RWPE1 (cell line): ENCODE measurements around the gene NXPH1.

Source experiments
- CTCF ChIA-PET: fragments of 350-600 bp; sonication (Branson Sonifier 250); formaldehyde crosslinking; extraction: SDS; loops from one replicate; lab custom pipeline; 2021; lab: Yijun Ruan, JAX
- POLR2A ChIA-PET: fragments of 400-600 bp; formaldehyde crosslinking; extraction: SDS; loops from one replicate; lab custom pipeline; 2020; ENCODE audit warnings: antibody characterized with exemption; ENCODE audit not compliant: low non-redundant PET; lab: Yijun Ruan, JAX
- DNase-seq: peaks from one replicate; pipeline ENCODE4 v3.0.0; 2012; ENCODE audit warnings: low spot score
- H3K27ac ChIP-seq: fragments of 450-650 bp; 2 replicates; pipeline ENCODE4 v1.5.1; 2017
- TF ChIP-seq, protein P1 (sequence below): fragments of 450-650 bp; conservative IDR thresholded peaks from 2 replicates; pipeline ENCODE4 v1.5.1; 2017; ENCODE audit warnings: low read depth, mild to moderate bottlenecking

NXPH1 gene

DNA sequence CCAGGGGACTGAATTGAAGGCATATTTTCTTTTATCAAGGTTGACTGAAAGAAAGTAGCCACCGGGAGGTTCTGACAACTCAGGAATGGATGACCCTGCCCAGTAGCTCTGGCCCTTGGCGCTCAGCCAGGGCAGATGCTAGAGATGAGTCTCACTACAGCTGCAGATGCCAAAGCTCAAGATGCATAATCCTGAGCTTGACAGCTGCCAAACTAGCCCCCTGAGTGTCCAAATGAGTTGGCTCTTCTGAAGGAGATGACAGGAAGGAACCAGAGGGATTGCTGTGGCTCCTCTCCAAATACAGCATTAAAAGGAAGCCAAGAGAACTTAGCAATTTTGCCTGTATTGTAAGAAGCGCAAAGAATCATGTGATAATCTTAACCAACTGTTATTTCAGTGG lies 78.4 kb downstream of the NXPH1 start:
- CTCF ChIA-PET = interaction anchor here (0.6 kb wide), 1 partner anchor 57 kb away, joined by 5 read pairs; no protein-coding TSS in a partner anchor
- POLR2A ChIA-PET = no interaction called here
- DNase-seq = no peak
- H3K27ac ChIP-seq = no peak overlapping the region
- TF ChIP-seq, protein P1, sequence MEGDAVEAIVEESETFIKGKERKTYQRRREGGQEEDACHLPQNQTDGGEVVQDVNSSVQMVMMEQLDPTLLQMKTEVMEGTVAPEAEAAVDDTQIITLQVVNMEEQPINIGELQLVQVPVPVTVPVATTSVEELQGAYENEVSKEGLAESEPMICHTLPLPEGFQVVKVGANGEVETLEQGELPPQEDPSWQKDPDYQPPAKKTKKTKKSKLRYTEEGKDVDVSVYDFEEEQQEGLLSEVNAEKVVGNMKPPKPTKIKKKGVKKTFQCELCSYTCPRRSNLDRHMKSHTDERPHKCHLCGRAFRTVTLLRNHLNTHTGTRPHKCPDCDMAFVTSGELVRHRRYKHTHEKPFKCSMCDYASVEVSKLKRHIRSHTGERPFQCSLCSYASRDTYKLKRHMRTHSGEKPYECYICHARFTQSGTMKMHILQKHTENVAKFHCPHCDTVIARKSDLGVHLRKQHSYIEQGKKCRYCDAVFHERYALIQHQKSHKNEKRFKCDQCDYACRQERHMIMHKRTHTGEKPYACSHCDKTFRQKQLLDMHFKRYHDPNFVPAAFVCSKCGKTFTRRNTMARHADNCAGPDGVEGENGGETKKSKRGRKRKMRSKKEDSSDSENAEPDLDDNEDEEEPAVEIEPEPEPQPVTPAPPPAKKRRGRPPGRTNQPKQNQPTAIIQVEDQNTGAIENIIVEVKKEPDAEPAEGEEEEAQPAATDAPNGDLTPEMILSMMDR = no peak

DNA sequence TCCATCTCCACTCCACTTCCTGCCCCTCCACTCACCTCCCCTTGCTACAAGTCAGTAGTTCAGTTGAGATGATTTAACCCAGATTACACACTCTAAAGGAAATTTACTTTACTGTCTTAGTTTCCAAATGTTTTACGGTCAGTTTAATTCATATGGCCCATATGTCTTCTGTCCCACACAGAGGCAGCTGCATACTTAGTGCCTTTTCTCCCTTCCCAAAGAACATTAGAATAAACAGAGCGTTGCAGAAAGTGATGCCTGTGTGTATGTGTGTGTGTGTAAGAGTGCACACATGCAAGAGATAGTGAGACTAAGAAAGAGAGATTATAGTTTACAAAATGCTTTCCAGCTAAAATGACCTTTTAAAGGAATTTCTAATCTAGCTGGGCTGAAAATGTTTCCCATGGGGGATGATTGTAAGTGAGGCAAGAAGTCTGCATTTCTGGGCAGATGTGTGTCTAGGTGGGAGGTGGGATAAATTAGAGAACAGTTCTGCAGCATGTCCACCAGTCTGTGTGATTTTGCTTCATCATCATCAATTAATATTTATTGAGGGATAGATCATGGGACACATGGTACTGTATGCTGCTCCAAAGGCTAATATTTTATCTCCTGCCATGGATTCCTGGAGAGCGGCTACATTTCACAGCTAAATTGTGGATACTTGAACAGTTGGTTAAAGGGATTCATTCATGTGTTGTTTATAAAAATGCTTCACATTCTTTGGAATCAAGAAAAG lies 81.5 kb downstream of the NXPH1 start:
- no peak overlapping the region for H3K27ac ChIP-seq
- TF ChIP-seq, protein P1 = no peak
- CTCF ChIA-PET = no interaction called here
- no peak for DNase-seq
- POLR2A ChIA-PET = no interaction called here

DNA sequence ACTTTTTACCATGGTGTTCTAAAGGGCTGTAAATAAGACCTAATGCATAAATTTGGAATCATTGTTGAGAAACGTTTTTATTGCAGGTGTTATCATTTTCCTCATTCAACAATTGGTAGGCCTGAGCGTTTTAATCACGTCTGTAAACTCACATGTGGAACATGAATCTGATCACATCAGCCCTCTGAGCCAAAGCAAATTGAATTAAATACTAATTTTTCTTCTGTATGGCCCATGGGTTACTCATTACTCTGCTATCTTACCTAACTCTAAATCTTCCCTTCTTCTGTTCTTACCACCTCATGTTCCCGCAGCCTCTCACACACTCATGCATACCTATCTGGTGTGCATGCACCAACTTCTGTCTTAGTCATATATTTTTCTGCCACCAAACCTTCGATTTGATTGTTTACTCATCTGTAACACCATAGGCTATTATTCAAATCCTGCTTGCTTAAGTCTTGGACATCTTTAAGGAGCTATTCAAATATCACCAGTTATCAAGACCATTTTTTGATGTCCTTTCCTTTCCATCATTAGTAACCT lies 82.3 kb downstream of the NXPH1 start:
- DNase-seq = no peak
- TF ChIP-seq, protein P1 = no peak
- ChIA-PET CTCF (no interaction called here), POLR2A (no interaction called here)
- H3K27ac ChIP-seq = no peak overlapping the region

DNA sequence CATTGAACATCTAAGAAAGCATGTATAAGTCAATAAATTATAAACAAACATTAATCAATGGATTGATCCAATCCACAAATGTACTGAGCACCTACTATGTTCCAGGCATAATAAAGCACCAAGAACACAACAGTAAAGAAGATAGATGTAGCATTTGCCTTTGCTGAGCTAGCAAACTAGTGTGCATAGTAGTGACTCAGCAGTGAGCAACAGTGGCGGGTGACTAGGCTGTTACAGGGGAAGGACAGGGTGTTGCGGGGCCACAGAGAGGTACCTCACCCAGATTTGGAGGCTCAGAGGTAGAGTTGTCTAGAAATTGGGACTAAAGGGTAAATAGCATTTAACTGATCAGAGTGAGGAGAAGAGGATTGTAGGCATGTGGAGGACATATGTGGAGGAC lies 83.6 kb downstream of the NXPH1 start:
- DNase-seq = no peak
- ChIA-PET POLR2A (no interaction called here), CTCF (no interaction called here)
- TF ChIP-seq, protein P1 = no peak
- H3K27ac ChIP-seq = no peak overlapping the region

DNA sequence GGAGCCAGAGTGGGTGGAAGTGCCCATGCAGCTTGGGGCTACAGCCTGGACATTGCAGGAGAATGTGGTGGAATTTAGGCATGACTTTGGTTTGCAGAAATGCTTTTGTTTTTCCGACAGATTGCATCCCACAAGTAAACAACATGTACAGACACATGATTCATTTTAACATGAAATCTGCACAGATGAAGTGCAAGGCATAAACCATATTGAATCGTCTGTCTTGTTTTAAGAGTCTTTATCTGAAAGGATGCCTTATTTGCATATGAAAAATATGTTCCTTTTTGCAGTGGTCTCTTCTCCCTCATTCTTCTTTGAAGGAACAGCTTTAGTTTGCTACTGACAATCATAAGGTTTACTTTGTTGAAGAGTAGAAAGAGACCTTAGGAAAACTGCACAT lies 94.9 kb downstream of the NXPH1 start:
- POLR2A ChIA-PET = no interaction called here
- H3K27ac ChIP-seq = no peak overlapping the region
- TF ChIP-seq, protein P1 = no peak
- CTCF ChIA-PET = no interaction called here
- DNase-seq = no peak

DNA sequence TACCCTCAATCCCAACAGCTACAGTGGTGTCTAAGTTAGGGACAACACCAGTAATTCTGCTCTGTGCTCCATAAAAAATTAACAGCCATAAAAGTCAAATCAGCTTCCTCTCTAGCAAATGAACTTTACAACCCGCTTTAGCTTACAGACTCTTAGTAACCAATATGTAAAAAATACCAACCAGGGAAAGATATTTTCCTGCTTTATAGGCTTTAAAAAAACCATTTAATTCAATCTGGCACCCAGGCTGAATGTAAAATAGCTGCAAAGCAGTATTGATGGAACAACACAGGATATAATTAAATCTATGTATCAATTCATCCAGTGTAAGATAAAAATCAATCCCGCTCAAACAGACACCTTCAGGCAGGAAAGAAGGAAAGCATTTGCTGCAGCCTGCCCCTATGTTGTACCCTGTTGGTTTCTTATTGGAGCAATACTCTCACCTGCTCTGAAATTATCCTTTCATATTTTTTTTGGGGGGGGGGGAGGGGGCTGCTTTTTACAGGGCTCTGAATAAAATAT lies 98.6 kb downstream of the NXPH1 start:
- TF ChIP-seq, protein P1 = no peak
- DNase-seq = no peak
- H3K27ac ChIP-seq = no peak overlapping the region
- ChIA-PET POLR2A (no interaction called here), CTCF (interaction anchor here (0.6 kb wide), 1 partner anchor 1880 kb away, joined by 3 read pairs; no protein-coding TSS in a partner anchor)
